Endothelial cell of umbilical vein (primary cell): ENCODE data around the gene BCAS3.

ENCODE experiments used
- EZH2 ChIP-seq: IDR thresholded peaks from 2 replicates; pipeline ENCODE4 v1.6.1; 2012; ENCODE audit warnings: borderline replicate concordance, low read depth, mild to moderate bottlenecking, moderate library complexity, low read length, inconsistent platforms; ENCODE audit not compliant: severe bottlenecking
- JUN ChIP-seq: IDR thresholded peaks from 2 replicates; pipeline ENCODE4 v1.6.1; 2011; ENCODE audit warnings: borderline replicate concordance, low read depth; ENCODE audit not compliant: insufficient read length, insufficient read depth
- MYC ChIP-seq: IDR thresholded peaks from one replicate; pipeline ENCODE4 v1.6.1; 2011; ENCODE audit warnings: mild to moderate bottlenecking, low read depth, low read length
- POLR2A ChIP-seq: IDR thresholded peaks from 2 replicates; pipeline ENCODE4 v1.6.1; 2012; ENCODE audit warnings: low read depth, mild to moderate bottlenecking, control low read depth, low read length
- POLR2AphosphoS5 ChIP-seq: IDR thresholded peaks from 2 replicates; pipeline ENCODE4 v1.6.1; 2012; ENCODE audit warnings: low read depth, mild to moderate bottlenecking, control low read depth, low read length, moderate library complexity; ENCODE audit not compliant: insufficient read depth
- TF ChIP-seq, protein P1 (sequence below), 2 donors: IDR thresholded peaks; 1 replicate in 1 of 2; 2 replicates in 1 of 2; pipeline ENCODE4 v1.5.1; 2011; ENCODE audit warnings: low read length in 2 of 2, mild to moderate bottlenecking in 2 of 2, moderate library complexity in 2 of 2, control low read depth in 1 of 2, inconsistent platforms in 1 of 2, low read depth in 1 of 2; ENCODE audit not compliant: insufficient read depth in 1 of 2; ENCODE audit errors: extremely low read depth in 1 of 2

DNA sequence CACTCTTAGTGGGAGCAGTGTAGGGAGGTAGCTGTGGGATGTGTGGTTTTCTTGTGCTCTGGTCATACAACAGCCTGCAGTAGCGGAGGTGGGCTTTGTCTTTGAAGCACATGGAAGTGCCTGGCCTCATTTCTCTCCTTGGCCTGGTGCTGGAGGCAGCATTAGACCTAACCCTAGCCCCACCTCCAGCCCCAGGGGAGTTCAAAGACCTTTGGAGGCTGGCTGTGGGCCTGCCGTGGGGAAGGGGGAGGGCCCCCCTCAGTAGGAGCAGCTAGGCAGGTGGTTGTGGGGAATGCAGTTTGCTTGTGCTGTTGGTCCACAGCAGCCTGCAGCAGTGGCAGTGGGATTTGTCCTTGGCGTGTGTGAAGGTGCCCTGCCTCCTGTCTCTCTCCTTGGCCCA is 91.7 kb downstream of the BCAS3 start:
- TF ChIP-seq, protein P1, sequence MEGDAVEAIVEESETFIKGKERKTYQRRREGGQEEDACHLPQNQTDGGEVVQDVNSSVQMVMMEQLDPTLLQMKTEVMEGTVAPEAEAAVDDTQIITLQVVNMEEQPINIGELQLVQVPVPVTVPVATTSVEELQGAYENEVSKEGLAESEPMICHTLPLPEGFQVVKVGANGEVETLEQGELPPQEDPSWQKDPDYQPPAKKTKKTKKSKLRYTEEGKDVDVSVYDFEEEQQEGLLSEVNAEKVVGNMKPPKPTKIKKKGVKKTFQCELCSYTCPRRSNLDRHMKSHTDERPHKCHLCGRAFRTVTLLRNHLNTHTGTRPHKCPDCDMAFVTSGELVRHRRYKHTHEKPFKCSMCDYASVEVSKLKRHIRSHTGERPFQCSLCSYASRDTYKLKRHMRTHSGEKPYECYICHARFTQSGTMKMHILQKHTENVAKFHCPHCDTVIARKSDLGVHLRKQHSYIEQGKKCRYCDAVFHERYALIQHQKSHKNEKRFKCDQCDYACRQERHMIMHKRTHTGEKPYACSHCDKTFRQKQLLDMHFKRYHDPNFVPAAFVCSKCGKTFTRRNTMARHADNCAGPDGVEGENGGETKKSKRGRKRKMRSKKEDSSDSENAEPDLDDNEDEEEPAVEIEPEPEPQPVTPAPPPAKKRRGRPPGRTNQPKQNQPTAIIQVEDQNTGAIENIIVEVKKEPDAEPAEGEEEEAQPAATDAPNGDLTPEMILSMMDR (IDR thresholded peaks at IDR 0.05; ENCODE audit: extremely low read depth in 1 of 2, insufficient read depth in 1 of 2, low read depth in 1 of 2, low read length in 2 of 2), result no peak
- TF ChIP-seq EZH2 (no peak), POLR2AphosphoS5 (no peak), MYC (no peak), POLR2A (no peak), JUN (no peak)
